Cardiac septum (tissue), 1 donor: Measurements from ENCODE around the gene RPS23. TPM values are rescaled to one million over a fixed set of nuclear protein-coding genes. Genes with fewer than 3 reads are reported as not detected.
"Not testable (repeated sequence)": the region's sequence is repeated elsewhere in the genome, so short reads cannot be mapped to it uniquely, and the experiment has no call there.

Source experiments
- DNase-seq: peaks from one replicate; pipeline ENCODE4 v3.0.0-alpha.2; 2020; ENCODE audit warnings: low spot score
- intact Hi-C: fragments of 100-400 bp; cut with DNase I; formaldehyde crosslinking; loops from one replicate; pipeline ENCODE4 v1.14.0; 2022
- total RNA-seq: library from RNA; stranded (reverse); fragmentation: NEBNext Ultra II Directional; extraction: Animal tissue kit (Norgen Biotek cat#: 25700); gene quantifications from one replicate; pipeline ENCODE4 v1.2.1, GENCODE V29; 2021
- donor health status: DM: no; HTN: no; CAD: no.

The RPS23 gene
- total RNA-seq, 1 donor from 2014 or later, result 784 TPM

DNA sequence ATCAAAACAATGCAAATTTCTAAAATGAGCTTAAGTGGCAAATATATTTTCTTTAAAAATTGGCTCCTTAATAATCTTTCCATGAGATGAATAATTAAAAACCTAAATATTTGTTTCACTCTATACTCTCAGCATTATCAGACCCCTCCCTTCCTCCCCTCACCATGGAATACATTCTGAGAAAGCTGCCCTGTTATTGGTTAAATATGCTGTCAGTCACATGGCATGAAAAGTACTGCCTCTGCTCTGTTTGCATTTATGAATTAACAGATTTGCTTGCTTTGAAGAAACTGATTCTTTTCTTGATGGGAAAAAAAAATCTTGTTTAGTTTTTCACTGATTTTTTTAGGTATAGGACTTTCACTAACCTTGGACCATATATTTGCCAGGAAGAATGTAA, 17.0 kb upstream of the RPS23 start:
- intact Hi-C loops, result no loop called here
- no peak for DNase-seq

GRCh38 chr5:82291420-82291819, 13.3 kb upstream of the RPS23 start:
- intact Hi-C loops, result no loop called here
- no peak for DNase-seq

- intact Hi-C loops, result no loop called here
- no peak for DNase-seq
Measured at GRCh38 chr5:82290908-82291307, 12.8 kb upstream of the RPS23 start.

DNA sequence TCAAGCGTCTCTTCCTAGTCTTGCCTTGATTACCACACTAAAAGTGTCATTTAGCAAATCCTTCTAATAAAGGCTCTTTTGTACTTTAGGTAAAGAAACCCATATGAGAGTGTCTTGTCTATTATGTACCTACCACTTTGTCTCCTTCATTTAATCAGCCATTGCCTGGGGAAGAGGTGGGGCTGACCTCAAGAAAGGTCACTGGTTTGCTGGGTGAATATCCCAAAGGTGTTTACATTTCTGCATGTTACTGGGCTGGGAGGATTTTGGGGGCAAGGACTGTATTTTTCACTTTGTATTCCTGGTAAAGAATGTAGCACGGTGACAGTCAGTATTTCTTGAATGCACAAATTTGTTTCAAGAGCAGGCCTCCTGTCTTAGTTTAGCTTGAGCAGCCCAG, 11.9 kb upstream of the RPS23 start:
- intact Hi-C loops, result no loop called here
- no peak for DNase-seq

DNA sequence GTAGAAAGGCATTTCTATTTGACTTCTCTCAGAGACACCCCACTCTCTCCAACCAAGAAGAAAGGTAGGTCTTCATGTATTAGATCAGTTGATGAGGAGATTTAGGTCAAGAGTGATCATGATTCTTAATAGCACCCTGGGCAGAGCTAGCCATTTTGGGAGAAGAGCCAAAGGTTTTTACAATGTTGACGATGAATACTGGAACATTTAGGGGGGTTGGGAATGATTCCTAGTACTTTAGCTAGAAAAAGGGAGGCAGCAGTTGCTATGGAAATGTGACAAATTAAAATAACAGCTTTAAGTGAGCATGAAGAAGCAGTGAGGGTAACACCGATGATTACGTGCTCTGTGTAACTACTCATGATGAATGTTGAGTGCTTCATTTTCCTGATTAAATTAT, 9.5 kb upstream of the RPS23 start:
- no peak for DNase-seq
- intact Hi-C loops, result no loop called here

GRCh38 chr5:82285206-82285605, 7.1 kb upstream of the RPS23 start:
- intact Hi-C loops, result no loop called here
- no peak for DNase-seq

- DNase-seq, result no peak
- intact Hi-C loops, result no loop called here
Measured at GRCh38 chr5:82283893-82284292, 5.7 kb upstream of the RPS23 start.

DNA sequence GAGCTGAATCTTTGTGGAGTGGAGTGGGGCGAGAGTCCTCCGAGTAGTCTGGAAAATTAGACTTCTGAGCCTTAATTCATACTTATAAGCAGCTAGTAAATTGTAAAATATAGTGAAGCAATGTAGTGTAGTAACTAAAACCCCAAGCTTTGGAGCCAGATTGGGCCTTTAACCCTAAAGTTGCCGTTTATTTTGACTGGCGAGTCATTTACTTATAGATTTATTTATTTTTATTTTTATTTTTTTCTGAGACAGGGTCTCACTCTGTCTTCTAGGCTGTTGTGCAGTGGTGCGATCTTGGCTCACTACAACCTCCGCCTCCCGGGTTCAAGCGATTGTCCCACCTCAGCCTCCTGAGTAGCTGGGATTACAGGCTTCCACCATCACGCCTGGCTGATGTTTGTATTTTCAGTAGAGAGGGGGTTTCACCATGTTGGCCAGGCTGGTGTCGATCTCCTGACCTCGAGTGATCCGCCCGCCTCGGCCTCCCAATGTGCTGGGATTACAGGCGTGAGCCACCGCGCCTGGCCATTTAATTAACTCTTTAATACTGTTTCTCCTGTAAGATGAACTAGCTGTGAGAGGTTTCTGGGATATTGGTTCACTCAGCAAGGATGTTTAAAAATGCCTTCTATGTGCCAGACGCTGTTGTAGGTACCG, 687 bp upstream of the RPS23 start:
- intact Hi-C loops, result no loop called here
- no peak for DNase-seq

DNA sequence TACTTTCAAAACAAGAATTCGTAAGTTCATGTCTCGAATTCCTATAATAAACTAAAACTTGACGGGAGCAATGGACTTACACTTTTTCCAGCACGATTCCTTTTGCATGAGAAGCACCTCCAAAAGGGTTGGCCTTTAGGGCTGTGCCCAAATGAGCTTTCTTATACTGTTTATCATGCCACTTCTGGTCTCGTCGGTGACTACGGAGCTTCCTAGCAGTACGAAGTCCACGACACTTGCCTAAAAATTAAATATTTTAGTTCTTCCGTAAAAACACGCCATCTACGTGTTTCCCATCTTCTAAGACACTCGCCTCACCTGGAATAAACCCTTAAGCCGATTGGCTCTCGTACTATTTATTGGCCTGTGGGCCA, 554 bp downstream of the RPS23 start:
- DNase-seq, result no peak
- intact Hi-C loops, result no loop called here

DNA sequence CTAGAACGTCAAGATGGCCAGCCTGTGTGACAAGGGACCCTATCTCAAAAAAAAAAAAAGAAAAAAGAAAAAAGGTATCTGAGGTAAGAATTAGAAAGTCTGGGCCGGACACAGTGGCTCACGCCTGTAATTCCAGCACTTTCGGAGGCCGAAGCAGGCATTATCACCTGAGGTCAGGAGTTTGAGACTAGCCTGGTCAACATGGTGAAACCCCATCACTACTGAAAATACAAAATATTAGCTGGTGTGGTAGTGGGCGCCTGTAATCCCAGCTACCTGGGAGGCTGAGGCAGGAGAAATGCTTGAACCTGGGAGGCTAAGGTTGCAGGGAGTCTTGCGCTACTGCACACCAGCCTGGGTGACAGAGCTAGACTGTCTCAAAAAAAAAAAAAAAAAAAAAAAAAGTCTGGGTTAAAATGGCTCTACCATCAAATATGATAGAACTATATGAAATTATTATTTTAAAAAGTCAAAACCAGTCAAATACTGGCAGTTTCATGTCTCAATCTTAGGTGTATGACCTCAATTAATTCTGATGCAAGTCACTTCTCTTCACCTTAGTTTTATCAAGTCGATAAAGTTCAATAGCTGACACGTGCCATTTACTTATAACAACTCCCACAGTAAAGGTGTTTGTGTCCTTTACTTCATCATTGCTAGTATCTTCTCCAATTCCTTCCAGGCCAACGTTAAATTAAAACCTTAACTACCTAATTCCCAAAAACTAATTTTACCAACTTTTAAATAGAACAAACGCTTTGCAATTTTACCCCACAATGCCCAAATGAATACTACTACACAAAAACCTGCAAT, 1.1 kb downstream of the RPS23 start:
- no peak for DNase-seq
- intact Hi-C loops, result no loop called here

- no peak for DNase-seq
- intact Hi-C loops, result no loop called here
Measured at GRCh38 chr5:82275216-82275664, 2.9 kb downstream of the RPS23 start.

DNA sequence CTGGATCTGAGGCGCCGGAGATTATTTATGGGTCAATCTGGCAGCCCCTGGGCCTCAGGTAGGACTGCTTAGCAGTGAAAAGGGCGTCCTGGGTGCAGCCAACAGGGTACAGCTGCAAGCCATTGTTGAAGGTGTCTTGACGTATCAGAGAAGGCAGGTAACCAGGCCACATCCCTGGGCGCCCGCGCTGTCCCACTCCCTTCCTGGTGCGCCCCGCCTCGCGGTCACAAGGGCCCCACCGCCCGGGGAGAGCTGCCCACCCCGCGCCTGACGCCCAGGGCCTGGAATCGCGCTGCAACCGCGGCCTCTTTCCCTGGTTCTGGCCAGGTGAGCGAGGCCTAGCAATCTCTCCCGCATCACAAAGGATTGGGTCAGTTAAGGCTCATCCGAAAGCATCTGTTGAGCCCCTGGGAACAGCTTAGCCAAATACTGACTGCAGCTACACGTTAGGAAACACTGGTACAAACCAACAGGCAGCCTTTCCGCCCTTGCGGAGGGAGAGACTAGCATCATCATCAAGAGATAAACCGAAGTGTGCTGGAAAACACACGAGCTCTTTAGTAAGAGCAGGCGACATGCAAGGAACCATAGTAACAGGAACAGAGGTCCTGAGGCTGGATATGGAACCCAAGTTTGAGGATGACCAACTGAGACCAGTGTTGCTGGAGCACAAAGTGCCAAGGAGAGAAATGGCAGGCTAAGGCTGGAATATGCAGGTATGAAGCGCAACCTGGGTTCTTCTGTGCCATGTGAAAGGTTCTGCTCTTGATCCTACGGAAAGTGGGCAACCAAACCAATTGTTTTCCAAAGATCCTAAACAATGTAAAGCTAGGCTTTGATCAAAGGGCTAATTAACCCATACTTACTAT, 3.6 kb downstream of the RPS23 start:
- no peak for DNase-seq
- intact Hi-C loops, result no loop called here

DNA sequence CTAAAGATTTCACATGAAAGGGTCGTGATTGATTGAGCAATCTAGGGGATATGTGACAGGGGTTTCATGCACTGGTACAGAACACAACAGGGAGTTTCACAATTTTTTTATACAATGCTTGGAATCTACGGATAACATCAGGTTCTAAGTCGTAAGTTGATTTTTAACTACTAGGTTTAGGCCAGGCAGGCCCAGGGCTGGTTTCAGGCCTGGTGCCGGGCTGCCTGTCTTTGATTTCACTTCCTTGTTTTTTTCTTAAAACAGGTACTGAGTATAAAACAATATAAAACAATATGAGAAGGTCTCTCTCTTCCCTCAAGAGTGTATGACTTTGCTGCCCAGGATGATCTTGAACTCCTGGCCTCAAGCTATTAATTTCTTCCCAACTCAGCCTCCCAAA, 4.7 kb downstream of the RPS23 start:
- DNase-seq, intact Hi-C loops: not testable (repeated sequence)

DNA sequence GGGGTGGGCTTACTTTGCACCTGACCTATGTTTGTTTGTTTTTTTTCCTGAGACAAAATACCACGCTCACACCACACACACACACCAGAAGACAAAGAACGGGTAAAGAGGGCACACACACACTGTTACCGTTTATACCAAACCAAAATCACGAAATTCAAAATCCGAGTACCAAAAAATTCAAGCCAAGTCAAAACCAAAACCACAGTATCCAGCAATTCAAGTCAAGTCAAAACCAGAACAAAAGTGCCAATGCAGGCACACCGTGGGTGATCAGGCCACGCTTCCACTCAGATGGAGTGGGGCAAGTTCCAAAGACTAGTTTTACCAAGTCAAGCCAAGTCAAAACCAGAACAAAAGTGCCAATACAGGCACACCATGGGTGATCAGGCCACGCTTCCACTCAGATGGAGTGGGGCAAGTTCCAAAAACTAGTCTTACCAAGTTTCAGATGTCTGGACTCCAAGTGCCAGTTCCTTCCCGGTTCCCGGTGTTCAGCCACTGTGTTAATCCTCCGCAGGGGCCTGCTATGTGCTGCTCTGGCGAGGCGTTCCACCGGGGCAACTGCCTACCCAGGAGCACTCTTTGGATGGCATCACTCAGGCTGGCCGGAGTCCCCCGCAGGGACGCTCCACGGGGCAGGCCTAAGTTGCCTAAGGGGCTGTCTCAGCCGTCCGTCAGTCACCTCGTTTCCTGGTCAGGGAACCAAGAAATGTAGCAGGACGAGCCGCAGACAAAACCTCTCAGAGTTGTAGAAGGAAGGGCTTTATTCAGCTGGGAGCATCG, 5.4 kb downstream of the RPS23 start:
- DNase-seq, result not testable (repeated sequence)

GRCh38 chr5:82269363-82269762, 8.8 kb downstream of the RPS23 start:
- intact Hi-C loops, DNase-seq: not testable (repeated sequence)

More for the DNA sequence above, 5.4 kb downstream of the RPS23 start:
- intact Hi-C loops, result not testable (repeated sequence)

GRCh38 chr5:82267297-82267933, 10.7 kb downstream of the RPS23 start:
- DNase-seq, intact Hi-C loops: not testable (repeated sequence)

- intact Hi-C loops, result no loop called here
- no peak for DNase-seq
Measured at GRCh38 chr5:82265047-82265446, 13.1 kb downstream of the RPS23 start.

- intact Hi-C loops, result no loop called here
- DNase-seq, result no peak
Measured at GRCh38 chr5:82259172-82259800, 18.9 kb downstream of the RPS23 start.

DNA sequence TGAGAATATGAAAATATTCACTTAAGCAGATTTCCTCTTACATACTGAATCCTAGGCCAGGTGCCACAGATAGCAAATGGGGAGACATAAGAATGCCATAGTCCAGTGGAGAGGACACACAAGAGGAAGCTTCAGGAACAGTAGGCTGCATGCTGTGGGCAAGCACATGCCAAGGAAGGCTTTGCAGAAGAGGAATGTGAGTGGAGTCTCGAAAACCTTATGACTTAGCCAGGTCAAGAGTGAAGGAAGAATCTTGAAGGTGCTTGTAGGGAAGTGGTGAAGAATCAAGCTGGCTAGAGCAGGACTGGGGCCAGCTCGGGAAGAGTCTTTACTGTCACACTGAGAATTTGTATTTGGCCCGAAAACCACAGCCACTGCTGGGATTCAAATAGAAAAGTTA, 20.4 kb downstream of the RPS23 start:
- intact Hi-C loops, result no loop called here
- DNase-seq, result no peak
